SW480 (cell line): ENCODE data around the gene SORL1.

Source experiments
- DNase-seq: peaks from one replicate; pipeline ENCODE4 v3.0.0-alpha.2; 2016; ENCODE audit warnings: low spot score

Gene SORL1

GRCh38 chr11:121535129-121535796 lies 83.1 kb downstream of the SORL1 start:
- no peak for DNase-seq

- DNase-seq = no peak
Observed at GRCh38 chr11:121536126-121536525, 84.0 kb downstream of the SORL1 start.

DNA sequence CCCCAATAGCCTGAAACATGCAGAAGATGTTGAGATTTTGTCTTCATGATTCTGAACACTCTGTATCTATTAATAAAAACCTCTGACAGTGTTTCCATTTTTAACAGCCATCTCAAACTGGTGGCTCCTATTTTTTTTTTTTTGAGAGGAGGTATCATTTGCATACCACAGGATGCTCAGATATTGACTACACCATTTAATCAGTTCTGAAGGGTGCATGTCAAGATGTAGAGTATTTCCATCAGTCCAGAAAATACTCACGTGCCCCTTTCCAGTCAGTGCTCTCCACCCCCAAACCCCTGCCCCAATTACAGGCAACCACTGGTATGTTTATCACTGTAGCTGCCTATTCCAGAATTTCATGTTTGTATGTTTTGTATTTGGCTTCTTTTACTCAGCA lies 85.9 kb downstream of the SORL1 start:
- no peak for DNase-seq

- no peak for DNase-seq
Observed at GRCh38 chr11:121539000-121539399, 86.9 kb downstream of the SORL1 start.

DNA sequence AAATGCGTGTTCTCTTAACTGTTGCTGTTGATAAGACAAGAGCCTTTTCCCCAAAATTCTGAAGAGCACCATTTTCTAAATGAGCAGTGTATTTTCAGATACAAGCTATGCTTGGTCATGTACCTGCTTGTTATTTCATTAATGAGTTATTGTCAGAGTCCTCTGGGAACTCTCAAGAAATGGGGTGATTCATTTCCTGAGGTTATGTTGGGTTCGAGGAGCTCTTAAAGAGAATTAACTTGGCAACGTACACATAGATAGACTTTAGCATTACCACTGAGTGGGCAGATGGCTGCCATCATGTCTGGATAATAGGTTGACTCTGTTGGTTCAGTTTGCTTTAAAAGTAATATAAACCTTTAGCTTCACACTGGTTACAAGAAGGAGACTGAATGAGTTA lies 88.5 kb downstream of the SORL1 start:
- no peak for DNase-seq

DNA sequence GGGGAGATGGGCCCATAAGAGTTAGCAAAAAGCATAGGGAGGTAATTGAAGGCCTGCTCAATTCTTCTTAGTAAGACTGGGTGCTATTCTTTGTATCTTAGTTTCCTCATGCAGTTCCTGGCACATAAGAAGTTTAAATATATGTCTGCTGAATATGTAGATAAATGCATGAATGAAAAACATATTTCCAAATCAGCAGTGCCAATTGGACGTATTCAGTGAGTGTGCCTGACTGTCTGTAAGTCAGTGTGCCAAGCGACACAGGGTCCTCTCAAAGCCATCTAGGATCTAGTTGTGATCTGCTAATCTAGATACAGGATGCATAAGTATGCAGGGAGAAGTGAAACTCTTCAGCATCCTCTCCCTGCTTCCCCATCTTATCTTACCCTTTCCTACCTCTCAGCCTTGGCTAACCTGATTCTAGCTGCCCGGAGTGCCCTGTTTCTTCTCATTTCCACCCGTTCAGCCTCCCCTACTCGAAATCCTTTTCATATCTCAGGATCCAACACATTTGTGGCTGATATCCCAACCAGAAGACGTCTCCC lies 91.8 kb downstream of the SORL1 start:
- no peak for DNase-seq

- no peak for DNase-seq
Observed at GRCh38 chr11:121544956-121545355, 92.8 kb downstream of the SORL1 start.

GRCh38 chr11:121547574-121547973 lies 95.5 kb downstream of the SORL1 start:
- no peak for DNase-seq

GRCh38 chr11:121550247-121551030 lies 98.3 kb downstream of the SORL1 start:
- no peak for DNase-seq

GRCh38 chr11:121551463-121551862 lies 99.3 kb downstream of the SORL1 start:
- DNase-seq = no peak

DNA sequence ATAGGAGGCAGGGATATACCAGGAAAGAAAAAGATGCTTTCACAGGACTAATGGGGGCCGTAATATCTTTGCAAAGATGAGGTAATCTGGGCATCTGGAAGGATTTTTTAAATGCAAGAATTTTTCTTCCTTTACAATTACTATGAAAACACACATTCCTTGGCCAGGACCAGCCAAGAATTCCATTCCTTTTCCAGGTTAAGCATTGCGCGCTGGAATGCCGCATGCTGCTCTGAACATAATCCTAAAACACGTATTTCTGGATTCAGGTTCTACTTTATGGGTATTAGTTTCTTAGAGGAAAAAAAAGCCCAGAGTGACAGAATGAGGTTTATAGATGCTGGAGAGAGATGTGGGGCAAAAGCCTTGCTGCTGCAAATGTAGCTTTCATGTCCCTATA lies 100.0 kb downstream of the SORL1 start:
- DNase-seq = no peak

DNA sequence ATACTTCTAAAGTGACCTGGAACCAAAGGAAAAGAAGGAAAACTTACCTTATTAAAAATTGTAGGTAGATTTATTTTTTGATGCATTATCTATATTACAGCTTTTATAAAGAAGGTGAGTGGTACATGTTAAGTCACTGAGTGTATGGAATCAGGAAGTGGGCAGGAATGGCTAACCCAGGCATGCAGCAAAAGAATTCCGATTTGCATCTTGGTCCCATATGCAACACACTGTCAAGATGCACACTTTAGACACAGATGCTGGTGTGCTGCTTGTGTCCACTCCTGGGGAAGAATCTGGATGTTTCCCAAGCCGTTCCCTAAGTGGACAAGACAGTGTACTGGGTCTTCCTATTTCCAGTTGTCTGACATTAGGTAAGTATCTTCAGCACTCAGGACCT lies 100.5 kb downstream of the SORL1 start:
- no peak for DNase-seq

DNA sequence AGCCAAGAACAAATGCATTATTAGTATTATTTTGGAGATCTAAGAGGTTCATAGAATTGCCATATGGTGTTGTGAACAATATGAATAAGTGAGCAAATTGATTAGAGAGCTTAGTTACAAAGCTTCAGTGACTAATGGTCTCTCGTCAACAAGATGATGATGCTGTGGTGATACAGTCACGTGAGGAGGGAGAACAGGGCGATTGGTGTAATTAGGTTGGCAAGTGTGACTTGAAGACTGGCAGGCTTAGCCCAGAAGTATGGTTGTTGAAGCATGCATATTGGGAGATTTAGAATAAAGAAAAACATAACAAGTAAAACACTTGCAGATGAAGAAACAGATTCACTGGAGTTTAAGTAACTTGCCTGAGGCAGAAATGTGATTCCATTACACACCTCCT lies 101.3 kb downstream of the SORL1 start:
- DNase-seq = no peak

DNA sequence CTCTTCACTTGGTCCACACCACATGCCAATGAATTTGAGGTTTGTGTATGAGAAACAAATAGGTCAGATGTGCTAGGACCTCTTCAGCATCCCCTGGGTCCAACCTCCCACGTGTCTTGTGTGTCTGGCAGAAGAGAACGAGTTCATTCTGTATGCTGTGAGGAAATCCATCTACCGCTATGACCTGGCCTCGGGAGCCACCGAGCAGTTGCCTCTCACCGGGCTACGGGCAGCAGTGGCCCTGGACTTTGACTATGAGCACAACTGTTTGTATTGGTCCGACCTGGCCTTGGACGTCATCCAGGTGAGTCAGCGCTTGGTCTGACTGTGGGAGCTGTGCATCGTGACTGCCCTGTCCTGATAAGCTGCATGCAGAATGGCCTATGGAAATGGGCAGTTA lies 101.7 kb downstream of the SORL1 start:
- DNase-seq = peak; percentile 10

DNA sequence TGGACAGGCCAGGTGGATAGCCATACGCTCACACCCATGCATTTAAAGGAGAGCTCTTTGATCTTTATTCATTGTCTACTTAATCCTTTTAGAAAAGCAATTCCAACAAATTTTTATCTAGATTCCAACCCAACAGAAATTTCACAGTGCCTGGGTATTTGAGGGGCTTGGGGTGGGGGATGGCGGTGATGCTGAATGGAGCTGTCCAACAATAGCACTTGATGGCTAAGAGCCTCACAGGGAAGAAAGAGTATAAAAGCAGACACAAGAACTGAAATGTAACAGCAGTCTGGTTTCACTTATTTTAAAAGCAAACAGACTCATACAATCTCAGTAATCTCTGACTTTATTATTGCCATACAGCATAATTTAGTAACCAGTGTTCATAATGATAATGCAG lies 102.4 kb downstream of the SORL1 start:
- no peak for DNase-seq

DNA sequence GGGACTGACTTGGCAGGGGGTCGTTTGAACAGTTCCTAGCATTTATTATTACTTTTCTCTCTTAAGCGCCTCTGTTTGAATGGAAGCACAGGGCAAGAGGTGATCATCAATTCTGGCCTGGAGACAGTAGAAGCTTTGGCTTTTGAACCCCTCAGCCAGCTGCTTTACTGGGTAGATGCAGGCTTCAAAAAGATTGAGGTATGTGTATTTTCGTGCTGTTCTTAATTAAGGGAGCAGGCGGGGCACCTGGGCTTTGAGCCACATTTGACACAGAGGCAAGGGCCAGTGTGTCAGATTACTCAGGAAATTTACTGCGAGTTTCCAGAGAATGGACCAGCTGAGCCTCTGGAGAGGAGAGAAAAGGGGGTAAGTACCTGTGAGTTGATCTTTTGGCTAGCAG lies 103.0 kb downstream of the SORL1 start:
- no peak for DNase-seq

DNA sequence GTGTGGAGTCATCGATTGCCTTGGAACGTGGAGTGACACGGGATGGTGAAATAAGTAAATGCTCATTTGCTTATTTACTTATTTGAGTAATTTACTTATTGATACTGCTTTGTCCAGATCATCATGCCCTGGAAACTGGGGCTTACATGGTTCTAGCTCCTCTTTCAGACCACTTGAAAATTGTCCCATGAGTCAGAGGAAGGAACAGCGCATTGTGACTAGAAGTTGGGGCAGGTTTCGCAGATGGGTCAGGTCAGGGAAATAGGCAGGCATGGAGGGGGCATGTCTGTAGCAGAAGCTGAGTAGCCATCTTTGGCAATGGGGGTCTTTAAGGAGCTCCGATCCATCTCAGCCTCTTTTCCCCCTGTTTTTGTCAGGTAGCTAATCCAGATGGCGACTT lies 104.8 kb downstream of the SORL1 start:
- no peak for DNase-seq

- DNase-seq = peak; percentile 32
Observed at GRCh38 chr11:121557348-121557747, 105.2 kb downstream of the SORL1 start.

- no peak for DNase-seq
Observed at GRCh38 chr11:121559606-121560200, 107.6 kb downstream of the SORL1 start.

DNA sequence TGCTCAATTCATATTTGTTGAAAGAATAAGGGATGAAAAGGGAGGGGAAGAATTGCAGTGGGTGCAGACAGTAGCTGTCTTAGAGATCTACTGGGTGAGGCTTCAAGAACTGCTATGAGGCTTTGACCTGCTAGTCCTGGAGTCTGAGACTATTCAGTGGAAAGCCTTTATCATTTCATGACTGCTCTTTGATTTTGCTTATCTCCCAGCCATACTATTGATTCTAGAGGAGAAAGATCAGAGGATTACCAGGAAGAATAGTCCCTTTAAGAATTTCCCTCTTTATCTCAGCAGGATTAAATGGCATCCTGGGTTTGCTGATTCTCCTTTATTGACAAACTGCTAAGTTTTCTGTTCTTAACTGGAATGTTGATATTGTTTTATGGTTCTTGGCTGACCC lies 108.1 kb downstream of the SORL1 start:
- no peak for DNase-seq

DNA sequence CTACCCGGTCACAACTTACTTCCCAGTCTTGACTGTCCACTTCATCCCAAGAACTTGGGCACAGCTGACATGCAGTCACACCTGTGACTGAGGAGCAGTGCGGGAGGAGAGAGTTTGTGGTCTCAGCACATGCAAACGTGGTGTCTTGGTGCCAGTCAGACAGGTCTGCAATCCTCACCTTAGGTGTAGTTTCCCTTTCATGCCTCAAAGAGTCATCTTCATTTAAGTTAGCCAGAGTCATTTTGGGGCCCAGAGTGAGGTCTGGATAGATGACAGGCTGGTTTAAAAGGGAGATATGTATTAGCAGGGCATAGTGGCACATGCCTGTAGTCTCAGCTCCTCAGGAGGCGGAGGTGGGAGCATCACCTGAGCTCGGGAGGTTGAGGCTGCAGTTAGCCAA lies 109.1 kb downstream of the SORL1 start:
- DNase-seq = no peak

DNA sequence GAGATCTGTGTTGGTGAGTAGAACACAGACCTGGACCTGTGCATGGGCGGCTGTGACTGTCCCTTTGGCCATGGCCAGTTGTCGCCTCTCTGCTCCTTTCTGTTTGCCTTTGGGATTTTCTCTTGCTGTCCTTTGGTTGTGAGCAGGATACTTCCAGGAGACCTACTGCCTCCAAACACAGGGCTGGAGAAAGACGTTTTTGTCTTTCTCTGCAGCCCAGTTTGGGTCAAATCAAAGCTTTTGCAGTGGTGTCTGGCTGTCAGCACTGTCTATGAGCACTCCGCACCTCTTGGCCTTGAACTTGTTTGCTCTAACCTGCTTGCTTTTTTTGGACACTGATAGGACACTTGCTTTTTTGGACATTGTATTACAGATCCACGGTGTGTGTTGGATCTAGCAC lies 109.6 kb downstream of the SORL1 start:
- no peak for DNase-seq

DNA sequence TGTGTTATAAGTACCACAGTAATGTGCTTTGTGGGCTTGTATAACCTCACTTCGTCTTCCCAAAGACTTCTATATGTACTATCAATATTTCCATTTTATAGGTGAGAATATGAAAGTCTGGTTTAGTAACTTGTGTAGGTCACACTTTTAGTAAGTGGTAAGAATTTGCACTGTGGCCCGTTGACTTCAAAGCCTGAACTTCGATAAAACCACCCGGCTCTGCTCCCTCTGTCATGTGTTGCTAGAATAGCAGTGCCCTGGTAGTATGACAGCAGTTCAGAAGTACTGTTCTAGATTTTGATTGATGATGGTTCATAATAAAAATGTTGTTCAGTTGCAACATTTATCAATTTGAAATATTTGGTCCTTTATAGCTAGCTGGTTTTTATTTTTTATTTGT lies 110.9 kb downstream of the SORL1 start:
- DNase-seq = no peak
